GM19452 (cell line): Measurements from ENCODE around the gene AKAP8L.
"Not testable (repeated sequence)": the region's sequence is repeated elsewhere in the genome, so short reads cannot be mapped to it uniquely, and the experiment has no call there.

Experiments used
- ATAC-seq: cut with Tn5 transposase; IDR thresholded peaks from one replicate; pipeline ENCODE4 v1.9.1; 2021; ENCODE audit not compliant: unreplicated experiment

Gene AKAP8L

DNA sequence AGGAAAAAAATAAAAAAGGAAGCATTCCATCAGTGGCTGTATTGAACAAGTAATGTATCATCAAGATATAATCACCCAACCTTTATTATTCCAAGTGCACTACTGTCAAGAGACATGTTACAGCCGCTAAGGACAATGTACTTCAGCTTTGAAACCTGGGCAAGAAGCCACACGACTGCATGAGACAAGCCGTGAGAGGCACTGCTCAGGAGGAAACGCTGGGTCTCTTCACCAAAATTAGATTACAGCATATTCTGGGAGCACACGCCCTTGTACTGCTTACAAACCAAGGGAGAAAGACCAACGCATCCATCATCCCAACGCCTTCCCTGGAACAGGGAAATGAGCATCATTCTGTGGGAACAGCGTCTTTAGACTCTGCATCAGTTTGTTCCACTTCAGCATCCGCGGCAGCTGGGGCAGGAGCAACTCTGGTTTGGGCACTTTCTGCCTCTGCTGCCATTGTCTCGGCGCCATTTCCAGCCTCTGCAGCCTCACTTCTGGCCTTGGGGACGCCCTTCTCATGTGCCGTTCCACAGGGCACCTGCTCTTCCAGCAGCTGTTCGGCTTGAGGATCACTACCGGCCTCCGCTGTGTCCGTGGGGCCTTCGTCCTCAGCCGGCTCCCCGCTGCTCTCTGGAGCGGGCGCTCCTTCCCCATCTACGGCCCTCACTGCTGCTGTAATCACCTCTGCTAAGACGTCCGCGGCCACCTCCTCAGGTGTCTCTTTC is 64.1 kb downstream of the AKAP8L start:
- ATAC-seq: no peak

DNA sequence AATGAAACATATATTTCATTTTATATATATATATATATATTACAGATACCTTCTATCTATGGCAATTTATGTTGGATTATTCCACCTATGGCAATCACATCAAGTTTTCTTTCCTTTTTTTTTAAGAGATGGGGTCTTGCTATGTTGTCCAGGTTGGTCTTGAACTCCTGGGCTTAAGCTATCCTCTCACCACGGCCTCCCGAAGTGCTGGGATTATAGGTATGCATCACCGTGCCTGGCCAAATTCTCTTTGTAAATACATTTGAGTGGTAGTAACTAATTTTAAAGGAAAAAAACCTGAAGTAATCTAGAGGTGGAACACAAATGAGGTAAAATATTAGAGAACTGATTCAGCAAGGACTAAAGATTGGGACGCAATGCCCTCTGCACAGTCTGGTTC is 64.9 kb downstream of the AKAP8L start:
- ATAC-seq: no peak

DNA sequence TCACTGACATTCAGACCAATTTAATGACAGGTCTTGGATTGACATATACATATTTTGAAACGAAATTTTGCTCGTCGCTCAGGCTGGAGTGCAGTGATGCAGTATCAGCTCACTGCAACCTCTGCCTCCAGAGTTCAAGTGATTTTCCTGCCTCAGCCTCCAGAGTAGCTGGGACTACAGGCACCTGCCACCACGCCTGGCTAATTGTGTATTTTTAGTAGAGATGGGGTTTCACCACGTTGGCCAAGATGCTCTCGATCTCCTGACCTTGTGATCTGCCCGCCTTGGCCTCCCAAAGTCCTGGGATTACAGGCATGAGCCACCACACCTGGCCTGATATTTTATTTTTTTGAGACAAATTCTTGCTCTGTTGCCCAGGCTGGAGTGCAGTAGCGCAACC is 66.3 kb downstream of the AKAP8L start:
- not testable (repeated sequence) for ATAC-seq

DNA sequence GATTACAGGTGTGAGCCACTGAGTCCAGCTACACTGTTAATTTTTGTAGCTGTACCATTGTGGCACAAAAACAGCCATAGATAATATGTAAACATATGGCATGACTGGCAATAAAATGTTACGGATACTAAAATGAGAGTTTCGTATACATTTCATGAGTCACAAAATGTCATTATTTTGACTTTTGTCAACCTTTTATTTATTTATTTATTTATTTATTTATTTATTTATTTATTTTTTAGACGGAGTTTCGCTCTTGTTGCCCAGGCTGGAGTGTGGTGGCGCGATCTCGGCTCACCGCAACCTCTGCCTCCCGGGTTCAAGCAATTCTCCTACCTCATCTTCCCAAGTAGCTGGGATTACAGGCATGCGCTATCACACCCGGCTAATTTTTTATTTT is 77.5 kb downstream of the AKAP8L start:
- not testable (repeated sequence) for ATAC-seq

DNA sequence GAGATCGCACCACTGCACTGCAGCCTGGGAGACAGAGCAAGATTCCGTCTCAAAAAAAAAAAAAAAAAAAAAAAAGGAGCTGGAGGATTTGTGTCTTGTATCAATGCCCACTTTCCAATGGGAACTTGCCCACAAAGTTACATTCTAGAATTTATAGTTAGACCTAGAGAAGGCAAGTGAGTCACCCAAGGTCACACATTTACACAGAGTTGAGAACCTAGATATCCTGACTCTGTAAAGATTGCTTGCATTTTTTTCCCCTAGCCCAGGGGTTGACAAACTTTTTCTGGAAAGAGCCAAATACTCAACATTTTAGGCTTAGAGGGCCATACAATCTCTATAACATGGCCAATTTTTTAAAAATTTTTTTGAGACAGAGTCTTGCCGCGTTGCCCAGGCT is 78.7 kb downstream of the AKAP8L start:
- no peak for ATAC-seq

DNA sequence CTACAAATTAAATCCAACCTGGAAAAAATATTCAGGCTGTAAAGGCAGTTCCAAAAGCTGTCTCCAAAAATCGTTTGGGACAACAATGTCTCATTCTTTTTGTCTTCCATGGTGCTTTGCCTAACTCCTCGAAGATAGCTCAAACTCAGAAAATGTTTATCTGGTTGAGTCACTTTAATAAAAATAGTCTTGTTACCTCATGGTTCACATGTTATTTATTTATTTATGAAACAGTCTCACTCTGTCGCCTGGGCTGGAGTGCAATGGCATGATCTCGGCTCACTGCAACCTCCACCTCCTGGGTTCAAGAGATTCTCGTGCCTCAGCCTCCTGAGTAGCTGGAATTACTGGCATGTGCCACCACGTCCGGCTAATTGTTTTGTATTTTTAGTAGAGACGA is 81.6 kb downstream of the AKAP8L start:
- ATAC-seq: no peak

DNA sequence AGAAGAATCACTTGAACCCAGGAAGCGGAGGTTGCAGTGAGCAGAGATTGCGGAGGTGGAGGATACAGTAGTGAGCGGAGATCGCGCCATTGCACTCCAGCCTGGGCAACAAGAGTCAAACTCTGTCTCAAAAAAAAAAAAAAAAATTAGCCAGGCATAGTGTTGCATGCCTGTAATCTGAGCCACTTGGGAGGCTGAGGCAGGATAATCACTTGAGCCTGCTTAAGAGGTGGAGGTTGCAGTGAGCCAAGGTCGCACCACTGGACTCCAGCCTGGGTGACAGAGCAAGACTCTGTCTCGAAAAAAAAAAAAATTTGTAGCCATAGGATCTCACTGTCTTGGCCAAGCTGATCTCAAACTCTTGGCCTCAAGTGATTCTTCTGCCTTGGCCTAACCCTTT is 82.8 kb downstream of the AKAP8L start:
- not testable (repeated sequence) for ATAC-seq

DNA sequence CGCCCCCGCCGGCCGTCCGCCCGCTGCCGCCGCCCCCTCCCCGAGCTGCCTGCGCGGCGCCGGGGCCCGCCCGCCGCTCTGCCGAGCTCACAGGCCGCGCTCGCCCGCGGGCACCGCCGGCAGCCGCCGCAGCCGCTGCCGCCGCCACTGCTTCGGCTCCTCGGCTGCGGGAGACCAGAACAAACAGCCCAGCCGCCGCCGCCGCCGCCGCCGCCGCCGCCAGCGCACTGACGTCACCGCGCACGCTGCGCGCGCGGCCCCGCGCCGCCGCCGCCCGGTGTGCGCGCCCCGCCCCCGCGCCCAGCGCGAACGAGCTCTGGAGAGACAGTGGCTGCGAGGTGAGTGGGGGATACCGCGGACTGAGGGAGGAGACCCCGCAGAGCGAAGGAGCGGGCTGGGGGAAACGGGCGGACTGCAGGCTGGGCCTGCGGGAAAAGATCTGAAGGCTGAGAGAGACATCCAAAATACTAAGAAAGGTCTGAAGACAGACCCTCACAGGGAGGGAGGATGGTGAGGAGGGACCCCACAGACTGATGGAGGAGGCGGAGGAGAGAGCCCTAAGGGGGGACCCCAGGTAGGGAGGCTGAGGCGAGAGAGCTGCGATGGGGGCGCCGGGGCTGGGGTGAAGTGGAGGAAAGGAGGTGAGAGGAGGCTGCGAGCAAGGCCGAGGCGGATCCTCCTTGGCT is 86.3 kb downstream of the AKAP8L start, which contains the start of gene BRD4:
Gene BRD4 (minus strand): TSS at position 229 of the 686 bp plus-strand sequence. CDS start 59,440 bp downstream, outside the sequence.
- ATAC-seq: peak; percentile 54

DNA sequence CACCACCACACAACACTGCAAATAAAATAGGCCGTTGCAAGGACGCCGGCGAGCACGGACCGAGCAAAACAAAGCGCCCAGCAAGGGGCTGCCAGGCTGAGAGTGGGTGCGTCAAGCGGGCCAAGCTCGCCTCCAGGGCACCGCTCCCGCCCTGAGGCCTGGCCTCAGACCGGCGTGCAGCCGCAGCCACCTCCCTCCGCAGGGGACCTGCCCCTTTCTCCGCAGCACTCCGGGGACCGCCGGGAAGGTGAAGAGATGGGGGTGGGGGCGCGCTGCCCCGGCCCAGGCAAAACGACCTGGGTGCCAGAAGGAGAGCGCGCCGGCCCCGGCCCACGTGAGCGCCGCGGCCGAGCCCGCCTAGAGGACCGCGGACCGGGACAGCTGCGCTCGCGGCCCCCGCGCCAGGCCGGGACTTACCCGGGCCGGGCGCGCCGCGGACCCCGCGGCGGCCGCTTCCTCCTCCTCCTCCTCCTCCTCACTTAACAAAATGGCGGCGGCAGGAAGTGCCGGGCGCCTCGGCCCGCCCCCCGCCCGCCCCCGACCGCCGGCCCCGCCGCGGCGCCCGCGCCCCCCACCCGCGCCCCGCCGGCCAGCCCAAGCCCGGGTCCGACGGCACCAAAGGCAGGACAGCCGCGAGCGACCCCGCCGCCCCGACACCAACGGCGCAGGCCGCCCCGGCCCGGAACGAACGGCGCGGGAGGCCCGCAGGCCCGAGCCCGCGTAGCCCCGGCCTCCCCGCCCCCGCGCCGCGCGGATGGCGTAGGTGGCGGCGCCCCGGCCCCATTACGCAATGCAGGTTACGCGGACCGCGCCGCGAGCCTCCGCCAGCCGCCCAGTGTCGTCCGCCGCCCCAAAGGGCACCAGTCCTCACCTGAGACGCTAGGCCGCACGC is 87.1 kb downstream of the AKAP8L start:
- peak; percentile 27 for ATAC-seq

DNA sequence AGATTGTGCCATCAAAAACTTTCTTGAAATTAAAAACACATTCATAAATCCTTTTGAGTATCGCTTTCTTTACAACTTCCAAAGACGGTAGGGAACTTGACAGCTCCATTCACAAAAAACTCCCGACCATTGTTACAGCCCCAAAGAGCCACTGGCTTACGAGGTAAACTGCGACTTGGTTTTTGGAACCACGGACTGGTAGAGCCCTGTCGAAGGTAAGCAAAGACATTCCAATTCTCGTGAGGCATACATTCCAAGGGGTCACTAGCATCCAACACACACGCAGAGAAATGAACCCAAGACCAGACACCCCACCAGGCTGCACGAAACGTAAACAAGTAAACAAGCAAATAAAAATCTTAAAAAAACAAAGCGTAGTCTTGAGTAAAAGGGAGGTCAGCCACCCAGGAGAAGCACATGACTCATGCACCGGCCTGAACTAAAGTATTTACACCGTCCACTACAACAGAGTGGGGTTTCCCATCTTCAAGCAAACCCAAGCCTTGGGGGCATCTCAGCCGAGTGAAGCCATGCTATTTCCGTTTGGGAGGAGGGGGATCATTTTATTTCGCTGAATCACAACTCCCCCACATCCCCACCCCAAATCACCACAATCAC is 87.9 kb downstream of the AKAP8L start:
- ATAC-seq: no peak
